ENCODE measurements around the gene RNF212. TPM values are rescaled to one million over a fixed set of nuclear protein-coding genes. Genes with fewer than 3 reads are reported as not detected.
A peak's percentile ranks its signal among the peaks of the same experiment; 100 is the strongest.

RNF212 gene
- total and polyA plus RNA-seq, 2 of the 13 experiments (the other 11 are each of a cell fraction or from before 2014, with no cell fraction given) = not detected

DNA sequence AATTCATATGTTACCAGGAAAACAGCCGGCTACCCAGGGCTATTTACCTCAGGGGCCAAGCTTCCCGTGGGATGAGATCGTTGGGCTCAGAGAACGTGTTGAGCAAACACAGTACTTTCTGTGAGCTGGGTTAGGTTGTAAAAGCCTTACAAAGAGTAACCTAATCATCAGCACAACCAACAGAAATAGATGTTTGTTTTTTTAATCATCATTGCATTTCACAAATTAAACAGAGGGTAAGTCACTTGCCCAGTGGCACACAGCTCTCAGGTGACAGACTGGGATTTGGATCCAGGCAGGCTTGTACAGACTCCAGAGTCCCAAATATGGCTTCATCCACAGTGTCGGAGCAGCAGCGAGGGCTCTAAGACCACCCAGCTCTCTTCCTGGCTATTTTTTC is 38.9 kb upstream of the RNF212 start:
- Histone ChIP-seq H3K9ac (ENCODE audit: insufficient read depth, low read depth, low read length) (no peak overlapping the region), H3K79me2 (ENCODE audit: insufficient read depth, low read length) (no peaks in the 10 kb centered on the region), H3K27ac (ENCODE audit: extremely low read length, insufficient read depth, low read length) (no peak overlapping the region), H3K4me1 (ENCODE audit: insufficient read depth, low read length) (peaks cover 18% of the 10 kb centered on the region), H3K4me2 (ENCODE audit: low read depth, low read length) (no peak overlapping the region), H4K20me1 (ENCODE audit: insufficient read depth, low read length) (no peaks in the 10 kb centered on the region), H3K36me3 (replicated peaks in 1 of 2; ENCODE audit: control insufficient read depth in 1 of 2, insufficient read depth in 2 of 2, low read length in 2 of 2) (no peaks in the 10 kb centered on the region), H2AFZ (ENCODE audit: low read length) (no peak overlapping the region), H3K9me3 (ENCODE audit: low read length) (no peaks in the 10 kb centered on the region), H3K27me3 (ENCODE audit: control insufficient read depth in 1 of 2, insufficient read depth in 2 of 2, low read length in 2 of 2) (peaks cover 7 to 45% of the 10 kb centered on the region in 2 experiments; a peak in 4 of 5 replicates), H3K4me3 (replicated peaks in 1 of 3; ENCODE audit: insufficient read depth in 1 of 3, low read depth in 2 of 3, low read length in 3 of 3) (no peak overlapping the region)
- FAIRE-seq (no peak), ATAC-seq (peak; percentile 61), DNase-seq (ENCODE audit: low spot score) (no peak)
- POLR2A ChIA-PET = interaction anchor here (1.6 kb wide), 1 partner anchor 195 kb away, joined by 5 read pairs; the partner anchor contains the start of gene UVSSA
- in situ Hi-C loops (cut with HindIII; ENCODE audit: extremely low pct_ligation_motif_present, low pct_unique_long_range_greater_than_20kb) = no loop called here
- intact Hi-C loops (cut with micrococcal nuclease; ENCODE audit: unreplicated experiment) = no loop called here
- TF ChIP-seq, protein P1, sequence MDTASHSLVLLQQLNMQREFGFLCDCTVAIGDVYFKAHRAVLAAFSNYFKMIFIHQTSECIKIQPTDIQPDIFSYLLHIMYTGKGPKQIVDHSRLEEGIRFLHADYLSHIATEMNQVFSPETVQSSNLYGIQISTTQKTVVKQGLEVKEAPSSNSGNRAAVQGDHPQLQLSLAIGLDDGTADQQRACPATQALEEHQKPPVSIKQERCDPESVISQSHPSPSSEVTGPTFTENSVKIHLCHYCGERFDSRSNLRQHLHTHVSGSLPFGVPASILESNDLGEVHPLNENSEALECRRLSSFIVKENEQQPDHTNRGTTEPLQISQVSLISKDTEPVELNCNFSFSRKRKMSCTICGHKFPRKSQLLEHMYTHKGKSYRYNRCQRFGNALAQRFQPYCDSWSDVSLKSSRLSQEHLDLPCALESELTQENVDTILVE (CRISPR knock-in tag; IDR thresholded peaks at IDR 0.05) = no peak
- no peak for TF ChIP-seq ZNF614 (CRISPR knock-in tag; IDR thresholded peaks at IDR 0.05; ENCODE audit: borderline replicate concordance)
- no peak for TF ChIP-seq KMT2A (CRISPR knock-in tag; IDR thresholded peaks at IDR 0.05)
- TF ChIP-seq, protein P2, sequence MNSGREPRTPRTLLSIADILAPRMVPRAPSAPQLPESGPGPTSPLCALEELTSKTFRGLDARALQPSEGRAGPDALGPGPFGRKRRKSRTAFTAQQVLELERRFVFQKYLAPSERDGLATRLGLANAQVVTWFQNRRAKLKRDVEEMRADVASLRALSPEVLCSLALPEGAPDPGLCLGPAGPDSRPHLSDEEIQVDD (CRISPR knock-in tag; IDR thresholded peaks at IDR 0.05; ENCODE audit: borderline replicate concordance) = no peak
- no peak for TF ChIP-seq ZBTB38 (CRISPR knock-in tag; IDR thresholded peaks at IDR 0.05)
- TF ChIP-seq GATAD2A (CRISPR knock-in tag; IDR thresholded peaks at IDR 0.05) = no peak
- TF ChIP-seq, protein P3, sequence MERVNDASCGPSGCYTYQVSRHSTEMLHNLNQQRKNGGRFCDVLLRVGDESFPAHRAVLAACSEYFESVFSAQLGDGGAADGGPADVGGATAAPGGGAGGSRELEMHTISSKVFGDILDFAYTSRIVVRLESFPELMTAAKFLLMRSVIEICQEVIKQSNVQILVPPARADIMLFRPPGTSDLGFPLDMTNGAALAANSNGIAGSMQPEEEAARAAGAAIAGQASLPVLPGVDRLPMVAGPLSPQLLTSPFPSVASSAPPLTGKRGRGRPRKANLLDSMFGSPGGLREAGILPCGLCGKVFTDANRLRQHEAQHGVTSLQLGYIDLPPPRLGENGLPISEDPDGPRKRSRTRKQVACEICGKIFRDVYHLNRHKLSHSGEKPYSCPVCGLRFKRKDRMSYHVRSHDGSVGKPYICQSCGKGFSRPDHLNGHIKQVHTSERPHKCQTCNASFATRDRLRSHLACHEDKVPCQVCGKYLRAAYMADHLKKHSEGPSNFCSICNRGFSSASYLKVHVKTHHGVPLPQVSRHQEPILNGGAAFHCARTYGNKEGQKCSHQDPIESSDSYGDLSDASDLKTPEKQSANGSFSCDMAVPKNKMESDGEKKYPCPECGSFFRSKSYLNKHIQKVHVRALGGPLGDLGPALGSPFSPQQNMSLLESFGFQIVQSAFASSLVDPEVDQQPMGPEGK (CRISPR knock-in tag; IDR thresholded peaks at IDR 0.05) = no peak
- TF ChIP-seq, protein P4, sequence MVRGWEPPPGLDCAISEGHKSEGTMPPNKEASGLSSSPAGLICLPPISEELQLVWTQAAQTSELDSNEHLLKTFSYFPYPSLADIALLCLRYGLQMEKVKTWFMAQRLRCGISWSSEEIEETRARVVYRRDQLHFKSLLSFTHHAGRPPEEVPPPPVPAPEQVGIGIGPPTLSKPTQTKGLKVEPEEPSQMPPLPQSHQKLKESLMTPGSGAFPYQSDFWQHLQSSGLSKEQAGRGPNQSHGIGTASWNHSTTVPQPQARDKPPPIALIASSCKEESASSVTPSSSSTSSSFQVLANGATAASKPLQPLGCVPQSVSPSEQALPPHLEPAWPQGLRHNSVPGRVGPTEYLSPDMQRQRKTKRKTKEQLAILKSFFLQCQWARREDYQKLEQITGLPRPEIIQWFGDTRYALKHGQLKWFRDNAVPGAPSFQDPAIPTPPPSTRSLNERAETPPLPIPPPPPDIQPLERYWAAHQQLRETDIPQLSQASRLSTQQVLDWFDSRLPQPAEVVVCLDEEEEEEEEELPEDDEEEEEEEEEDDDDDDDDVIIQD (CRISPR knock-in tag; IDR thresholded peaks at IDR 0.05; ENCODE audit: low read depth) = no peak
- TF ChIP-seq SIN3B (IDR thresholded peaks at IDR 0.05; ENCODE audit: low read length) = no peak
- TF ChIP-seq, protein P5, sequence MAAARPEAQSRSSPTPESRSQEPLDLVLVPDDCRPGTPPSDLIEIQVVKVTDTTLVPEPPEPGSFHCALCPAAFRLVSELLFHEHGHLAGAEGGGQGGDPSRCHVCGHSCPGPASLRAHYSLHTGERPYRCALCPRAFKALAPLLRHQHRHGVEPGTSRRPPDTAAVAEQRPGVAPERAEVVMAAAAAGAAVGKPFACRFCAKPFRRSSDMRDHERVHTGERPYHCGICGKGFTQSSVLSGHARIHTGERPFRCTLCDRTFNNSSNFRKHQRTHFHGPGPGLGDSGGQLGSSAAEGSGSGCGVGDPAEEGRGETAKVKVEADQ (CRISPR knock-in tag; IDR thresholded peaks at IDR 0.05; ENCODE audit: borderline replicate concordance) = no peak
- TF ChIP-seq BORCS8-MEF2B (CRISPR knock-in tag; IDR thresholded peaks at IDR 0.05) = no peak
- TF ChIP-seq SNAI1 (CRISPR knock-in tag; IDR thresholded peaks at IDR 0.05; ENCODE audit: borderline replicate concordance) = no peak
- TF ChIP-seq NR2F2 (IDR thresholded peaks at IDR 0.05; ENCODE audit: borderline replicate concordance, low read depth) = no peak
- TF ChIP-seq ZNF788 (CRISPR knock-in tag; IDR thresholded peaks at IDR 0.05; ENCODE audit: borderline replicate concordance) = no peak
- TF ChIP-seq NKX3-1 (CRISPR knock-in tag; IDR thresholded peaks at IDR 0.05) = no peak
- no peak for TF ChIP-seq SPEN (CRISPR knock-in tag; IDR thresholded peaks at IDR 0.05; ENCODE audit: low read depth)
- TF ChIP-seq CBX1 (IDR thresholded peaks at IDR 0.05; ENCODE audit: low read depth) = no peak
- no peak for TF ChIP-seq NFKBIZ (CRISPR knock-in tag; IDR thresholded peaks at IDR 0.05)
- TF ChIP-seq KLF13 (CRISPR knock-in tag; IDR thresholded peaks at IDR 0.05) = no peak
- no TSS peak for BruUV-seq (replicated peaks)
- CTCF ChIA-PET (ENCODE audit: low intra/inter-chr PET ratio, low total read pairs) = no interaction called here
- 42% methylated on average over 3 of the region's 6 CpGs for WGBS (ENCODE audit: low lambda C conversion rate)

Measured in HepG2 (cell line).